OCI-LY7 (cell line): ENCODE data around the gene CSKMT. TPM values are rescaled to one million over a fixed set of nuclear protein-coding genes. Genes with fewer than 3 reads are reported as not detected.

Experiments
- BruUV-seq: library from RNA; stranded (reverse); fragments of 400-500 nt; replicated peaks from 2 replicates; lab custom pipeline; 2021; lab: Mats Ljungman, UMichigan
- CTCF ChIA-PET: fragments of 300-600 bp; sonication (Branson Sonifier 250); formaldehyde crosslinking; loops from one replicate; lab custom pipeline; 2022; ENCODE audit warnings: antibody characterized with exemption; ENCODE audit not compliant: unreplicated experiment; lab: Charles Lee
- POLR2A ChIA-PET: fragments of 300-600 bp; sonication (Branson Sonifier 250); formaldehyde crosslinking; loops from one replicate; lab custom pipeline; 2022; ENCODE audit warnings: antibody characterized with exemption; lab: Charles Lee
- DNase-seq: peaks from one replicate; pipeline ENCODE4 v3.0.0-alpha.2; 2015; ENCODE audit warnings: low spot score
- H2AFZ ChIP-seq: fragments of 200-600 bp; sonication (generic), shearing (Covaris generic); 2 replicates; pipeline ENCODE4 v1.6.1; 2014; ENCODE audit warnings: mild to moderate bottlenecking, antibody characterized with exemption, low read length, moderate library complexity
- H3K27ac ChIP-seq: fragments of 200-600 bp; sonication (generic); 2 replicates; pipeline ENCODE4 v1.5.1; 2014; ENCODE audit warnings: mixed run types, low read depth, mild to moderate bottlenecking, moderate library complexity, low read length, inconsistent platforms; ENCODE audit not compliant: poor library complexity, severe bottlenecking
- H3K36me3 ChIP-seq: fragments of 200-600 bp; sonication (generic); 2 replicates; pipeline ENCODE4 v1.6.1; 2014; ENCODE audit warnings: mild to moderate bottlenecking, antibody characterized with exemption, low read length, moderate library complexity, mixed read lengths; ENCODE audit not compliant: insufficient read depth
- H3K4me1 ChIP-seq: fragments of 200-600 bp; sonication (generic); 2 replicates; pipeline ENCODE4 v1.5.1; 2014; ENCODE audit warnings: mild to moderate bottlenecking, low read length; ENCODE audit not compliant: insufficient read depth, poor library complexity, severe bottlenecking
- H3K4me2 ChIP-seq: fragments of 200-600 bp; sonication (generic); 2 replicates; pipeline ENCODE4 v1.6.1; 2014; ENCODE audit warnings: mild to moderate bottlenecking, low read length
- H3K4me3 ChIP-seq: fragments of 200-600 bp; sonication (generic); 2 replicates; pipeline ENCODE4 v1.5.1; 2014; ENCODE audit warnings: mild to moderate bottlenecking, low read depth, low read length; ENCODE audit not compliant: poor library complexity, severe bottlenecking
- H3K79me2 ChIP-seq: fragments of 200-600 bp; sonication (generic); 2 replicates; pipeline ENCODE4 v1.6.1; 2016; ENCODE audit warnings: low read depth, mild to moderate bottlenecking, low read length, moderate library complexity, mixed read lengths; ENCODE audit not compliant: insufficient read depth
- H3K9me2 ChIP-seq: fragments of 200-600 bp; sonication (generic); 2 replicates; pipeline ENCODE4 v1.6.1; 2016; ENCODE audit warnings: mild to moderate bottlenecking, low read length, mixed read lengths; ENCODE audit not compliant: insufficient read depth
- H3K9me3 ChIP-seq: fragments of 200-600 bp; sonication (generic); 2 replicates; pipeline ENCODE4 v1.6.1; 2014; ENCODE audit warnings: mild to moderate bottlenecking, mixed run types, low read length, mixed read lengths
- H4K20me1 ChIP-seq: fragments of 200-600 bp; sonication (generic); 2 replicates; pipeline ENCODE4 v1.6.1; 2014; ENCODE audit warnings: mild to moderate bottlenecking, antibody characterized with exemption, low read length, moderate library complexity, mixed read lengths; ENCODE audit not compliant: insufficient read depth
- CTCF ChIP-seq: fragments of 200-600 bp; sonication (generic); conservative IDR thresholded peaks from 2 replicates; pipeline ENCODE4 v1.5.1; 2014; ENCODE audit warnings: mild to moderate bottlenecking, antibody characterized with exemption, low read length, moderate library complexity, mixed read lengths
- EZH2phosphoT487 ChIP-seq: fragments of 200-600 bp; sonication (generic); IDR thresholded peaks from 2 replicates; pipeline ENCODE4 v1.6.1; 2018; ENCODE audit warnings: low read depth, borderline replicate concordance, mild to moderate bottlenecking, mixed run types, antibody characterized with exemption, low read length, moderate library complexity, mixed read lengths
- intact Hi-C: fragments of 100-400 bp; cut with micrococcal nuclease; formaldehyde crosslinking; loops from one replicate; pipeline ENCODE4 v1.10.0; 2022; ENCODE audit not compliant: unreplicated experiment
- total RNA-seq, 2 experiments: library from RNA; depleted of rRNA in 1 of 2; stranded (reverse); fragments of >200 nt in 1 of 2; shearing (Covaris generic) in 1 of 2; gene quantifications; 2 replicates each; pipeline ENCODE4 v1.2.3, GENCODE V29; 2014 to 2022

CSKMT gene
- total RNA-seq, 2 experiments from 2014 or later: 80.1 to 88.4 TPM

- peaks cover 45% of the 10 kb centered on the region for H3K36me3 ChIP-seq
- H4K20me1 ChIP-seq: no peaks in the 10 kb centered on the region
- no peaks in the 10 kb centered on the region for H3K9me3 ChIP-seq
- H3K4me3 ChIP-seq: no peak overlapping the region
- TF ChIP-seq CTCF (no peak), EZH2phosphoT487 (no peak)
- no peaks in the 10 kb centered on the region for H3K9me2 ChIP-seq
- no peak overlapping the region for H3K27ac ChIP-seq
- BruUV-seq: no TSS peak
- ChIA-PET CTCF (no interaction called here), POLR2A (interaction anchor here (0.9 to 1.4 kb wide), 4 partner anchors 12 to 103 kb away, joined by 3 to 6 read pairs (median 4); partner anchors contain the start of genes C11orf98, CSKMT, EEF1G and LRRN4CL)
- H3K4me1 ChIP-seq: peaks cover 51% of the 10 kb centered on the region
- H2AFZ ChIP-seq: no peak overlapping the region
- intact Hi-C loops: loop anchor here (5.0 kb wide), 1 partner anchor 110 kb away; the partner anchor contains the start of gene TMEM179B
- peaks cover 37% of the 10 kb centered on the region; the same call in 1 of the 2 replicates for H3K79me2 ChIP-seq
- peak overlapping the region; percentile 96 for H3K4me2 ChIP-seq
- no peak for DNase-seq
Measured at GRCh38 chr11:62677156-62677555, 12.0 kb downstream of the CSKMT start.

- peaks cover 47% of the 10 kb centered on the region for H3K4me1 ChIP-seq
- POLR2A ChIA-PET: interaction anchor here (1.1 to 1.4 kb wide), 3 partner anchors 13 to 104 kb away, joined by 3 to 6 read pairs (median 5); partner anchors contain the start of genes C11orf98, CSKMT and EEF1G
- no peaks in the 10 kb centered on the region for H4K20me1 ChIP-seq
- BruUV-seq: no TSS peak
- no peaks in the 10 kb centered on the region for H3K9me3 ChIP-seq
- no peak overlapping the region for H2AFZ ChIP-seq
- DNase-seq: no peak
- no peak overlapping the region for H3K27ac ChIP-seq
- TF ChIP-seq CTCF (no peak), EZH2phosphoT487 (no peak)
- H3K79me2 ChIP-seq: peaks cover 32% of the 10 kb centered on the region; the same call in 1 of the 2 replicates
- H3K4me3 ChIP-seq: peak overlapping the region; percentile 93
- CTCF ChIA-PET: no interaction called here
- H3K4me2 ChIP-seq: peak overlapping the region; percentile 96
- H3K9me2 ChIP-seq: no peaks in the 10 kb centered on the region
- intact Hi-C loops: loop anchor here (5.0 kb wide), 1 partner anchor 110 kb away; the partner anchor contains the start of gene TMEM179B
- peaks cover 44% of the 10 kb centered on the region for H3K36me3 ChIP-seq
Measured at GRCh38 chr11:62677714-62678113, 12.6 kb downstream of the CSKMT start.

- ChIA-PET POLR2A (no interaction called here), CTCF (no interaction called here)
- TF ChIP-seq EZH2phosphoT487 (no peak), CTCF (no peak)
- Histone ChIP-seq H3K4me2 (peak overlapping the region; percentile 96), H3K36me3 (peaks cover 37% of the 10 kb centered on the region), H3K79me2 (peaks cover 25% of the 10 kb centered on the region; the same call in 1 of the 2 replicates), H3K9me3 (no peaks in the 10 kb centered on the region), H2AFZ (peak overlapping the region; percentile 99; the same call in 1 of the 2 replicates), H3K4me1 (peaks cover 40% of the 10 kb centered on the region), H3K27ac (peak overlapping the region; percentile 57), H3K9me2 (no peaks in the 10 kb centered on the region), H4K20me1 (no peaks in the 10 kb centered on the region), H3K4me3 (peak overlapping the region; percentile 93)
- no TSS peak for BruUV-seq
- DNase-seq: no peak
- intact Hi-C loops: loop anchor here (5.0 kb wide), 1 partner anchor 109 kb away; the partner anchor contains the start of gene TMEM179B
Measured at GRCh38 chr11:62678433-62678769, 13.3 kb downstream of the CSKMT start.
